Esophagus (tissue), 2 donors: ENCODE measurements around the gene NKIRAS1. TPM values are rescaled to one million over a fixed set of nuclear protein-coding genes. Genes with fewer than 3 reads are reported as not detected.
"Not testable (repeated sequence)": the region's sequence is repeated elsewhere in the genome, so short reads cannot be mapped to it uniquely, and the experiment has no call there.

Experiments used
- H3K27ac ChIP-seq, 2 donors: one replicate each; pipeline ENCODE4 v1.5.1; 2013; ENCODE audit warnings: low read depth in 2 of 2, mild to moderate bottlenecking in 2 of 2, inconsistent platforms in 1 of 2, low read length in 1 of 2, moderate library complexity in 1 of 2
- H3K27me3 ChIP-seq, 2 donors: one replicate each; pipeline ENCODE4 v1.6.1; 2013; ENCODE audit warnings: low read length in 2 of 2, control low read depth in 1 of 2, mild to moderate bottlenecking in 1 of 2; ENCODE audit not compliant: insufficient read depth in 2 of 2, control insufficient read depth in 1 of 2
- H3K36me3 ChIP-seq, 2 donors: one replicate each; pipeline ENCODE4 v1.6.1; 2013; ENCODE audit warnings: low read length in 1 of 2; ENCODE audit not compliant: control insufficient read depth in 2 of 2, insufficient read depth in 2 of 2
- H3K4me1 ChIP-seq, 2 donors: one replicate each; pipeline ENCODE4 v1.6.1; 2013; ENCODE audit warnings: low read length in 1 of 2; ENCODE audit not compliant: control insufficient read depth in 2 of 2, insufficient read depth in 2 of 2
- H3K4me3 ChIP-seq, 2 donors: one replicate each; pipeline ENCODE4 v1.5.1; 2013; ENCODE audit warnings: low read length in 2 of 2, mild to moderate bottlenecking in 2 of 2, low read depth in 1 of 2, moderate library complexity in 1 of 2
- H3K9me3 ChIP-seq, 2 donors: one replicate each; pipeline ENCODE4 v1.6.1; 2013; ENCODE audit warnings: mild to moderate bottlenecking in 2 of 2, low read depth in 1 of 2, low read length in 1 of 2, moderate library complexity in 1 of 2; ENCODE audit not compliant: control insufficient read depth in 2 of 2, insufficient read depth in 1 of 2
- WGBS, 2 donors: extraction: QIAGEN DNeasy Blood & Tissue Kit; methylation state at CpG; one replicate each; pipeline ENCODE4 v1.1.7; 2013; 5-methylcytosine and 5-hydroxymethylcytosine counted together
- polyA plus RNA-seq, 2 donors: library from polyadenylated mRNA; stranded (reverse); fragments of 200-250 nt; gene quantifications; one replicate each; pipeline ENCODE4 v1.2.3, GENCODE V29; 2013
- donor health status: healthy with polysubstance abuse.
- donor health status: Bipolar disorder and iron deficiency.

Gene NKIRAS1
- polyA plus RNA-seq, 2 donors = 4.9 to 5.4 TPM

GRCh38 chr3:23849462-23849861, 67.3 kb downstream of the NKIRAS1 start:
- H3K27ac ChIP-seq, H3K36me3 ChIP-seq, H3K4me3 ChIP-seq, H3K27me3 ChIP-seq, H3K4me1 ChIP-seq, H3K9me3 ChIP-seq: not testable (repeated sequence)
- 62 to 70% methylated on average over 2 of the region's 2 CpGs for WGBS, 2 donors

- Histone ChIP-seq H3K4me1 (no peaks in the 10 kb centered on the region), H3K27me3 (no peaks in the 10 kb centered on the region), H3K4me3 (no peak overlapping the region), H3K36me3 (no peaks in the 10 kb centered on the region), H3K9me3 (no peaks in the 10 kb centered on the region), H3K27ac (no peak overlapping the region)
- WGBS, 2 donors = 85 to 86% methylated on average over 5 of the region's 5 CpGs
These were observed 71.2 kb downstream of the NKIRAS1 start for GRCh38 chr3:23845326-23846216.

- no peak overlapping the region for H3K27ac ChIP-seq
- no peak overlapping the region for H3K4me3 ChIP-seq
- no peaks in the 10 kb centered on the region for H3K36me3 ChIP-seq
- H3K9me3 ChIP-seq = no peaks in the 10 kb centered on the region
- no peaks in the 10 kb centered on the region for H3K4me1 ChIP-seq
- 96% methylated on average over 3 of the region's 3 CpGs for WGBS, 2 donors
- no peaks in the 10 kb centered on the region for H3K27me3 ChIP-seq
These were observed 72.9 kb downstream of the NKIRAS1 start for GRCh38 chr3:23843869-23844268.

Other genes starting within 250 kb of the NKIRAS1 start
- gene UBE2E1, start 111.0 kb downstream of the NKIRAS1 start, polyA plus RNA-seq = 100 to 1,000 TPM in 1 of 2 donors, 10 to 100 TPM in 1; 86.1 to 102 TPM
- 1,000 to 10,000 TPM; 2,505 to 3,173 TPM for gene RPL15, start 142 bp upstream of the NKIRAS1 start, polyA plus RNA-seq
- 1 to 10 TPM; 8.6 to 9.3 TPM for gene NR1D2, start 28.3 kb upstream of the NKIRAS1 start, polyA plus RNA-seq